Urothelium cell line (cell line): ENCODE data around the gene SPAG16.

Experiments
- DNase-seq: peaks from one replicate; pipeline ENCODE4 v3.0.0; 2011; ENCODE audit warnings: low spot score, mixed read lengths
- FAIRE-seq: peaks from 2 replicates; lab custom pipeline; 2011; peaks lifted over from hg19 to GRCh38; lab: Jason Lieb, UNC

The SPAG16 gene

GRCh38 chr2:214451516-214452275 lies 1167.4 kb downstream of the SPAG16 start:
- FAIRE-seq (no peak), DNase-seq (no peak)
